Hippocampal formation (tissue), 2 donors: Measurements from ENCODE around the gene ATXN7L2.

Experiments used
- DNase-seq, 2 donors: peaks; one replicate each; lab custom pipeline; 2025; lab: John Stamatoyannopoulos, UW

The ATXN7L2 gene

DNA sequence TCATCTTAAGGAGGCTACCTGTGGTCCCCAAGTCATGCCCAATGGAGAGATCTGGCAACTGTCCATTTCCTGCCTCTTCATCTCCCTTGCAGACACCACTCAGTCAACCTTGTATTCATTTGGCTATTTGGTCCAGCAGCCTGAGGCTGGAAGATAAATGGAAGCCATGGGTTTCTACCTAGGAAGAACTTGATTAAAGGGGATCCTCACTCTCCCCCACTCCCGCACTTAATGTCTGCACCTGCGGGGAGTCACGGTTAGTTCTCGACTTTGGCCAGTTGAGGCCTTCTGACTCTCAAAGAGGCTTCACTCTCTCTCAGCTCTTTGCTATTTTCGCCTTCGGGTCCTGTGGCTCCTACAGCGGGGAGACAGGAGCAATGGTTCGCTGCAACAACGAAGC, 8.4 kb upstream of the ATXN7L2 start:
- DNase-seq, result no peak

DNA sequence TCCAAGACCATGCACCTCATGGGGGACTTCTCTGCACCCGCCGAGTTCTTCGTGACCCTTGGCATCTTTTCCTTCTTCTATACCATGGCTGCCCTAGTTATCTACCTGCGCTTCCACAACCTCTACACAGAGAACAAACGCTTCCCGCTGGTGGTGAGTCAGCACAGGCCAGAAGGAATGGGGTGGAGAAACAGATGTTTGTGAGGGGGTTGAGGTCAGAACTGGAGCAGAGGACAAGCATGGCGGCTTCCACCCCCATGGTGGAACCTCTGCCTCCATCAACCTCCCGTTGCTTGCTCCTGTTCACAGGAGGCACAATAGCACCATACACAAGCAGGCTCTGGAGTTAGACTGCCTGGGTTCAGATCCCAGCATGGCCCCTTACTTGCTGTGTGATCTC, 6.9 kb upstream of the ATXN7L2 start:
- DNase-seq, result no peak

DNA sequence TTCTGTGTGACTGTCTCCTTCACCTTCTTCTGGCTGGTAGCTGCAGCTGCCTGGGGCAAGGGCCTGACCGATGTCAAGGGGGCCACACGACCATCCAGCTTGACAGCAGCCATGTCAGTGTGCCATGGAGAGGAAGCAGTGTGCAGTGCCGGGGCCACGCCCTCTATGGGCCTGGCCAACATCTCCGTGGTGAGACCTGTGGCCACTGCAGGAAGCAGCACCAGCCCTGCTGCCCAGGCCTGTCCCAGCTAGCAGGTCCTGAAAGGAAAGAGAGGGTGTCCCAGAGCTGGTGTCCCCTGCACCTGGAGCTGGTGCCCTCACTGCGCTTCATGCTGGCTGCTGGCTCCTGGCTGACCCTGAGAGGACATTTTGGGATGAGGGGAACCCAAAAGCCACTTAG, 5.9 kb upstream of the ATXN7L2 start:
- DNase-seq, result no peak

DNA sequence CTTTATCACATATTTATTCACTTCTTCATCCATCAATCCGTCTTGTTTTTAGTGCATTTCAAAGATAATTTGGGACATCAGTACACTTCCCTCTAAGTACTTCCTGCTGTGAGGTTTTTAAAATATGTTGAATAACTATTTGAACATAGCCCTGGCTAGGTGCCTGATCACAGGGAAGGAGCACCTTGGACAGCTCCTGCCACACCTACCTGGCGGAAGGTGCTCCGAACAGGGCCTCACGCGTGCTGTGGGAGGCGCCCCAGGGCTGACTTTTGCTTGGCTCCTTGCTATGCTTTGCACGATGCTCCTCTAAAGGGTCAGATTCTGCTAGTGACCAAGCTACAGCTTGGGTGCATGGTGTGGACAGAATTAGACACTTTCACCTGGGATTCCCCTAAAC, 4.9 kb upstream of the ATXN7L2 start:
- DNase-seq, result no peak

DNA sequence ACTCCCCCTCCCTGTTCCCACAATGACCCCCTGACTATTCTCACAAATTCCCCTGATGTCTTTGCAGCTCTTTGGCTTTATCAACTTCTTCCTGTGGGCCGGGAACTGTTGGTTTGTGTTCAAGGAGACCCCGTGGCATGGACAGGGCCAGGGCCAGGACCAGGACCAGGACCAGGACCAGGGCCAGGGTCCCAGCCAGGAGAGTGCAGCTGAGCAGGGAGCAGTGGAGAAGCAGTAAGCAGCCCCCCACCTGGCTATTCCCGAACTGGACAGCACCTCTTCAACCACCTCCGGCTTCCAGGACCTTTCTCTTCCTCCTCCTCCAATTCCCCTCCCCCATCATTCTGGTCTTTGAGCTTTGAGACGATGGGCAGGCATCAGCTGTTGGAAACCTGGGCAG, 4.4 kb upstream of the ATXN7L2 start:
- DNase-seq, result no peak

DNA sequence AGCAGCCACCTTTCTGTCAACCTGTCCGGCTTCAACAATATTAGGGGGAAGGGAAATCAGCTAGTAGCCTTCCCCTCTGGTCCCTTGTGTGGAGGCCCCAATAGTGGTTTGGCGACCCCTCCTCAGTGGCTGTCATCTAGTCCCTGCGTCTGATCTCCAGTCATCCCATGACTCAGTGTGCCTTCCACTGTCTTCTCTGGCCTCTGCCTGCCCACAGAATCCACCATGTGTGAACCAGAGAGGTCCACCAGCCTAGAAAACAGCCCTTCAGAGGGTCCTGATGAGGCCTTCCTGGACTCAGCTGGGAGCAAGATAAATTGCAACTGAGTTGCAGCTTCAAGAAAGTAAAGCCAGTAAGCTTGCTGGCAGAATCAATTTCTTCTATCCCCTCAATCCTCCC, 3.8 kb upstream of the ATXN7L2 start:
- no peak for DNase-seq

DNA sequence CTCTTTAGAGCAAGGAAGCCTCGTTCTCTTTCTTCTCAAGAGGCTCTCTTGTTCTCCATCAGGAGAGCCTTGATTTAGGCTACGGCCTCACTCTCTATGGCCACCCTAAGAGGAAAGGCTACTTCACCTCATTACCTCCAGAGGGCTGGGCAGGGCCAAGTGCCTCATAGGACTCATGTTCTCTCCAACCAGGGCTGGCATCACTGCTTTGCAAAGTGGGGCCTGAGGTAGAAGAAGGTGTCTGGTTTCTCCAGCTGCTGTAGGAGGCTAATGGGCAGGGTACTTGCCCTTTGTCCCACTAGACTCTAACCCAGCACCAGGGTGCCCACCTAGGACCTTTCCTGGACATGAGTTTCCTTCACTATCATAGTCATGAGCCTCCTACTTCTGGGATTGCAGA, 2.1 kb upstream of the ATXN7L2 start:
- no peak for DNase-seq

DNA sequence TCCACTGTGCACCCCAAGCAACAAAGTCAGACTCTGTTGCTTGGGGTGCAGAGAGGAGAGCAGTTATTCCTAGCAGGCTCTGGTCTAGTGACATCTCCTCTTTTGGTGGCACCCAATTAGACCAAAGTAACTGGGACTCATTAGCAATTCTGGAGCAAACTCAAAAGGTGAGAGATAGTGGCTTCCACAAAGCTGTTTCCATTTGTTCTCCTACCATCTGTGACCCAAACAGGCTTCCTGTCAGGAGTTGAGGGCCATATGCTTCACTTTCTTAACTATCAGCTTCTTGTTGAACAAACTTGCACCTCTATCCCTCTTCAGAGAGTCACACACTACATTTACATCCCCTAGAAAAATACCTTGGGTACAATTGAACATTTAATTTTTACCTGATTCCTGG, 1.5 kb upstream of the ATXN7L2 start:
- no peak for DNase-seq

DNA sequence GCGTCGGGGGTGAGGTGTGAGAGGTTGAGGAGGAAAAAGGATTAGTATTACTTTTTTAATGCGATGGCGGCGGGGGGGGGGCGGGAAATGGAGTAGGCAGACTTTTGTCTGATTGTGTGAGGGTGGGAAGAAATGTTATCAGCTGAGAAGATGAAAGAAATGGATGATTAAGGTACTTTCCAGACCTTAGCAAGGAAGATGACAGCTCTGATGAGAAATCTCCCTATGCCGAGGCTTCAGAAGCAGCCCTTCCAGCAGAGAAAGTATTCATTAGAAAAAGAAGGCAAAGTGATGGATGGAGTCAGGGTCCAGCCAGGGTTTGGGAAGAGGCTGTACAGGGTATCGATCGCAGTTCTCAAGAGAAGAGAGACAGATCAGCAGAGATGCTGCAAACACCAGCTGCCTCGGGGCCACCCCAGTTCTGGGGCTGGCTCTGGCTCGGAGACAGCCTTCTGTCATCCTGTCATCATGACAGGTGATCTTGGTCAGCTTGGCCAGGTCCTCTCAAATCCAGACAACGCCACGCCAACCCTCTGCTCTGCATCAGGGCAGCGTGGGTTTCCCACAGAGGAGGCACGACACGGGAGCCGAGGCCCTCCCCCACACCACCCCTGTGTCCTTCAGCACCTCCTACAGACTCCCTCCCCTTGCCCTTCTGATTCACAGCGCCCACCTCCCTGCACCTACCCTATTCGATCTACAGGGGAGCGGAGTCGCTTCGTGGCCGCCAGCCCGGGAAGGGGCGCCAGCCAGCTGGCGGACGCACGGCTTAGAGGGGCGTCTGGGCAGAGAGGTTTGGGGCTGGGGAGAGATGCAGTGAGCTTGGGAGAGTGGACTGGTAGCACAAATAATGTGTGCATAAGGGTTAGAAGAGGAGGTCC, 674 bp upstream of the ATXN7L2 start:
- no peak for DNase-seq

DNA sequence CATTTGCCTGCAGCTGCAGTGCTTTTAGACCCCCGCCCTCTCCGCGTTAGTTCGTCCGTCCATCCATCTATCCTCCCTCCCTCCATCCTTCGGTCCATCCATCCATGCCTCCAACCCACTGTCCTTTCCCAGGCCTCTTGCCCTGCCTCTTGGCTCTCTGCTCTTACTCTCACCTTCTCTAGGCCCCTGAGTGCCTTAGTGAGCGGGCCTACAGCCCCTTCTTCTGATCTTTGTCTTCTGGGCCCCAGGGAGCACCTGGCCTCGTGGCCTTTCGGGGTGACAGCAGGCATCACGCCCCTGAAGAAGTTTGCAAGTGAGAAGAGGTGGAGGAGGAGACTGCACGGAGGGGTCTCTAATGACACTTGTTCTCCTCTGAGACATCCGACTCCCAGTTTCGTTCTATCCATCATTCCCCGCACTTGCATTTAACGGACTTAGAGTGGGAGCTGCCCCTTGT, 842 bp downstream of the ATXN7L2 start:
- no peak for DNase-seq

DNA sequence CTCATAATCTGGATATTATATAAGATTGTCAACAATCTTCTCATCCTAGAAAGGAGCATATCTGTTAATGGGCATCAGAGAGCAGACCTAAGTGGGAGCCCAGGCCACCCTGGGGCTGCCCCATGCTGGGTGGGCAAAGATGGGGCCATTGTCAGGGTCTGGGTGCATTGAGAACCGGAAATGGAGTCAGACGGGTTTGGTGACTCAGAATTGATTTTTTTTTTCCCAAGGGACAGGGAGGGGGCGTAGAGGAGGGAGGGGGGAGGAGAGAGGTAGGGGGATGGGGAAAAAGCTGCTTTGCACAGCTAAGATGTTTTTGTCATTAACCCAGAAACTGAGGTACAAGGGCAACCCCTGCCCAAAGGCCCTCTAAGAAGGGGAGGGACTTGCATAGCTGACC, 1.3 kb downstream of the ATXN7L2 start:
- no peak for DNase-seq

DNA sequence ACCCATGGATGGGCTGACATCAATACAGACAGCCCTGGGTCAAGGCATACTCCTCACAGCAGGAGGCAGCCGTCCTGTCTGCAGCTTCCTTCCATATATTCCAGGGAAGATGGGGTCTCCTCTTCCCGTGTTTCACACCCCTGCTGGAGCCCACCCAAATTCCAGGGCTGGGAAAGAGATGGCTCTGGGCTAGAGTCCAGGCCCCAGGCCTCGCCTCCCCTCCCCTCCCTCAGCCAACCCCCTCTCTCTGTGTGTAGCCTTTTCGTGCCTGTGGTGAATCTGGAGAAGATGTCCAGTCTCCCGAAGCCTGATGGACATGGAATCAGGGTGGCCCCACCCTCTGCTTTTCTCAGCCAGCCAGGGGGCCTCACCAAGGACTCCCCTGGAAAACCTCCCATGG, 3.6 kb downstream of the ATXN7L2 start:
- no peak for DNase-seq

DNA sequence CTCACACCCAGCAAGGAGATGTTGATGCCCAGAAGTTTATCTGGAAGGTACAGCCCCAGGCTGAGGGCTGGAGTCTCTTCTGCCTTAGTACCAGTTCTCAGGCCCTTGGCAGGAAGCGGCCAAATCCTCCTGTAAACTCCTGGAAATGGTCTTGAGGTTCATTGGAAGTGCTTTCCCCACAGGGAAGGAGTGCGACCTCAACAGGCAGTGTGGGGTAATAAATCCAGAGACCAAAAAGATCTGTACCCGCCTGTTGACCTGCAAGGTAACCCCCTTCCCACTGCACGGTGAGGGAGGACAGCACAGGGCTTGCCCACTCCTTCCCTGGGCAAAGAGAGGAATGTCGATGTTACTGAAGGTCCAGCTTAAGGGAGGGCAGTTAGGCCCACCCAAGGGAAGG, 4.5 kb downstream of the ATXN7L2 start:
- no peak for DNase-seq

DNA sequence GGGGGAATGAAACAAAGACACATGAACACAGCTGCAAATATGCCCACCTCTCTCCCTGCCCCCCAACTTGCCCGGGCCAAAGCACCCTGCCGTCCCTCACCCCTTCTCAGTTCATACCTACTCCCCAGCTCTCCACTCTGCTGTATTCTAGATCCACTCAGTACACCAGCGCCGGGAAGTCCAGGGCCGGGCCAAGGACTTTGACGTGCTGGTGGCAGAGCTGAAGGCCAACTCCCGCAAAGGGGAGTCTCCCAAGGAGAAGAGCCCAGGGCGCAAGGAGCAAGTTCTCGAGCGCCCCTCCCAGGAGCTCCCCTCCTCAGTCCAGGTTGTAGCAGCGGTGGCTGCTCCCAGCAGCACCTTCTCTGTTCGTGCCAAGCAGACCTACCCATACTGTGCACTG, 5.0 kb downstream of the ATXN7L2 start:
- DNase-seq, result no peak

DNA sequence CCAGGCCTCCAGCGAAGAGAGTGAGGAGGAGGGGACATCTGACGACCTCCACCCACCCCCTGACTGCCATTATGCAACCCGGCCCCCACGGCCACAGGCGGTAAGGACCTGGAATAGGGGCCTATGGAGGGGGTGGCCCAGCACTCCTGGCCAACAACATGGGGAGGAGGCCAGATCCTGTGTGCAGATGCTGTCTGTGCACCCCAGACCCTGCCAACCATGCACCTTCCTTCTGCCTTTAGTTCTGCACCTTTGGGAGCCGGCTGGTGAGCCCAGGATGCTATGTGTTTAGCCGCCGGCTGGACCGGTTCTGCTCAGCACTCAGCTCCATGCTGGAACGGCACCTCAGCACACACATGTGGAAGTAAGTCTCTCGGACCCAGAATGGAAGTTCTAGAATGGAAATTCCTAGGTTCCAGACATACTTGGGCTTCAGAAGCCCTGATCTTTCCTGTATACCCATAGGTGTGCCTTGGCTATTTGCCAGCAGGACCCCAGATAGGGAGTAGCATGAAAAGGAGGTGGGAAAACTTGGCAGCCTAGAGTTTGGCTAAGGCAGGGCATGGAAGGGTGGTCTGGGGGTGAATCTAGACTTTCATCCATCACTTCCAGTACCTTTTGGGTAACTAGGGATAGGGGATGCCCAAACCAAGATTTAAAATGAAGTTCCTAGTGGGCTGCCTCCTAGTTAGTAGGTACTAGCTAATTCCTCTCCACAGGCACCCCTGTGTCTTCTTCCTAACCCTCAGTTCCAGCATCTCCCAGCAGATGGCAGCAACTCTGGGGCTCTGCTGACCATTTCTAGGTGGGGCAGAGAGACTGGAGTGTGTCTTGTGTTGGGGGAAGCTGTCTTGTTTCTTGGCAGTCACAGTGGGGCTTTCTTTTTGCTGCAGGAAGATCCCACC, 6.6 kb downstream of the ATXN7L2 start:
- peak; percentile 36 to 52 for DNase-seq

DNA sequence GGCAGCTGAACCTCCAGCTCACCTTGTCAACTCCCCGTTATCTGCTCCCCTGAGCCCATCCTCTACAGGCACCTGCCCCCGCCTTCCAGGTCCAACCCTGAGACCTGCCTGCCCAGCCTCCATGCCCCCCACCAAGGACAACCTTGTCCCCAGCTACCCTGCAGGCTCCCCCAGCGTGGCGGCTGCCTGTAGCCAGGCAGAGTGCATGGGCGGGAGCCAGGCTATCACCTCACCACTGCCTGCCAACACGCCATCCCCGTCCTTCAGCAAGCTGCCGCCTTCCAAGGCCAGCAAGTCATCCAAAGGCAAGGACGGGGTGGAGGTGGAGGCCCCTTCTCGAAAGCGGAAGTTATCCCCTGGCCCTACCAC, 7.2 kb downstream of the ATXN7L2 start:
- no peak for DNase-seq

DNA sequence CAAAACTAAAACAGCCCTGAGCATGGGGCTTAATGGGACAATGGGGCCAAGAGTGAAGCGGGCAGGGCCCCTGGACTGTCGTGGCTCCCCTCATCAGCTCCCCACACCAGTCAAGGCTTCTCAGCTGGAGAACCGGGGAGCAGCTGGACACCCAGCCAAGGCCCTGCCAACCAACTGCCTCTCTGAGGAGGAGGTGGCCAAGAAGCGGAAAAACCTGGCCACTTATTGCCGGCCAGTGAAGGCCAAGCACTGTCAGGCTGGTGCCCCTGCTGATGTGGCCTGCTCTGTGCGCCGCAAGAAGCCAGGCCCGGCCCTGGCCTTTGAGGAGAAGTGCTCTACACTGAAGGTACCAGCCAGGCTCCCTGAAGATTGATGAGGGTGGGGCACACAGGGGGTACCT, 7.7 kb downstream of the ATXN7L2 start:
- DNase-seq, result no peak

DNA sequence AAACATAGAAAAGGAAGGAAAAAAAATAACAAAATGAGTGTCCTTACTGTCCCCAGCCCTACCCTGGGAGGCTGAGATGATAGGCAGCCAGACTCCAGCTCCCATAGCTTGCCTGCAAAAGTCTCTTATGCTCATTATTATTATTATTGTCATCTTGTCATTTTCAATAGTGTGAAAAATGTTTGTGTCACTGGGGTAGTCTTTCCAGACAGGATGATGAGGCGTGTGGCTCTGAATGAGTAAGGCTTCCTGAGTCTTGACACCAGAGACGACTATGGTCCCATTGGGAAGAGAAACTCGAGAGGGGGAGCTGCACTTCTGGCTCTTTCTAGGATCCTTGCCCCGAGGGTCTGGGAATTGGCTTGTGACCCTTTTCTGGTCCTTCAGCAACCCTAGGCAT, 9.1 kb downstream of the ATXN7L2 start:
- no peak for DNase-seq

DNA sequence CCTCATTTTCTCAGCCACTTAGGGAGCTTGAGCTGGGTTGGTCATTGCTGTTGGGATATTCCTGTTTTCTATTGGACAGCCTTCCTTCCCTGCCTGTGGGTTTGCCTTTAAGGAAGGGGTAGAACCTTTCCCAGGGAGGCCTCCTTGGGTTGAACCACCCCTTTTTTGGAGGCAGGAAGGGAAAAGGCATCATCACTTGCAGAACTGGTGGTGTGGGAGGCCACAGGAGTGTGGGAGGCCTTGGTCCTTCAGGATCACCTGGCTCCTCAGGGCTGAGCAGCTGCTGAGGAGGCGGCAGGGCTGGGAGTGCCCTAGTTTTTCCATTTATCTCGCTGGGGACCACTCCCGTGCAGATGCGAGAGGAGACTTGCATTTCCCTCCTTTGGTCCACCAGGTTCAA, 9.5 kb downstream of the ATXN7L2 start:
- DNase-seq, result no peak

DNA sequence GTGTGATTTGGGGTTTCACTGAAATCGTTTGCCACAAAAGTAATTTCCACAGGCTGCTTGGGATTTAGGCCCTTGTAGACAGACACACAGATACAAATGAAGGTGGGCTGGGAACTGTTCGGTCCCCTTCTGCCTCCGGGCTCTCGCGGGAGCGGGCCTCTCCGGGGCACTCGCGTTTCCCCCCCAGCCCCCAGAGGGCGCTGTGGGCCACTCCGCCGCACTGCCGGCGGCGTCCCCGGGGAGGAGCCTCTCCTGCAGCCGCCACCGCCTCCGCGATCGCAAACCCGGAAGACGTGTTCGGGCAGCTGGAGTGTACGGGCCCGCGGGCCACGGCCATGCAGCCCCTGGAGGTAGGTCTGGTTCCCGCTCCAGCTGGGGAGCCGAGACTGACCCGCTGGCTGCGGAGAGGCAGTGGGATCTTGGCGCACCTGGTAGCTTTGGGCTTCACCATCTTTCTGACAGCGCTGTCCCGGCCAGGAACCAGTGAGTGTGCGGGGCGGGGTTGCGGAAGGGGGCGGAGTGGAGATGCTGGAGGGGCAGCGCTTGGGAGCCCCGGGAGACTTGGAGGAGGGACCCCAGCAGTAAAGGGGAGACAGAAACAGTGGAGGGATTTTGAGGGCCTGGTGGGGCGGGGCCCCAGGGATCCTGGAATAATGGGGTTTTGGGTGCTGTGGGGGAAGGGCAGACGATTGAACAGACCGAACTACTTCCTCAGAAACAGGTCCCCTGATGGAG, 10.3 kb downstream of the ATXN7L2 start, which contains the start of gene CYB561D1:
TSS of gene CYB561D1 (plus strand) at position 290 of the 735 bp plus-strand sequence. CDS start at position 336, 46 bp downstream.
- peak; percentile 82 to 83 for DNase-seq

DNA sequence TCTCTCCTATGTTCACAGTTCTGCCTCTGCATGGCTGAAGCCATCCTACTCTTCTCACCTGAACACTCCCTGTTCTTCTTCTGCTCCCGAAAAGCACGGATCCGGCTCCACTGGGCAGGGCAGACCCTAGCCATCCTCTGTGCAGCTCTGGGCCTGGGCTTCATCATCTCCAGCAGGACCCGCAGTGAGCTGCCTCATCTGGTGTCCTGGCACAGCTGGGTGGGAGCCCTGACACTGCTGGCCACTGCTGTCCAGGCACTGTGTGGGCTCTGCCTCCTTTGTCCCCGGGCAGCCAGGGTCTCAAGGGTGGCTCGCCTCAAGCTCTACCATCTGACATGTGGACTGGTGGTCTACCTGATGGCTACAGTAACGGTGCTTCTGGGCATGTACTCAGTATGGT, 12.0 kb downstream of the ATXN7L2 start:
- DNase-seq, result no peak

DNA sequence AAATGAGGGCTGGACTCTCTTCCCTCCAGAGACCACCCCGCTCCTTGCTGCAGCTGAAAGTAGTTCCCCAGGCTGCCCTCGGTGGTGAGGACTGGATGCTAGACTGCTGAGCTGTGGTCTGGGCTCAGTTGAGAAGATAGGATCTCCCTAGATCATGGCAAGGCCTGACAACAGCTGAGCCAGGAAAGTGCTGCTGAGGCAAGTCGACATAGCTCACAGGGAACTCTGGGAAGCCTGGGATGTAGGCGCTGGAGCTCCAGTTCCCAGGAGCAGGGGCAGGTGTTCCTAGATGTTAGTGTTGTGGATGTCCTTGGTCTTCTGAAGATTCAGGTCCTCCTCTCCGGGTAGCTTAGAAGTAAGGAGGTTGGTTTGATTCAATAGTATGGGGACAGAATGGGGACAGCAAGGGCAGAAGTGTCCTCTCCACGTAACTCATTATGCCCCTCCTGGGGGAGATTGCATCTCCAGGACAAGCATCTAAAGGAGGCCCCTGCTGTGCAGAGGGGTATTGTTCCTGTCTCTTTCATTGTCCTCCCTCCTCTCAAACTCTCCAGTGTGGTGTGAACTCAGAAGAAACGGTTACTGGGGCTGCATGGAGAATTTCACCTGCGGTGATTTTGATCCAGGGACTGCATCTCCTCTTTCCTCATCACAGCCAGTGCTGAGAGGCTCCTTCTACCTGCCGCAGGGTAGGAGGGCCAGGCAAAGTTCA, 13.9 kb downstream of the ATXN7L2 start:
- DNase-seq, result no peak
